CD8-positive, alpha-beta memory T cell (primary cell): ENCODE data around the gene PGC. TPM values are rescaled to one million over a fixed set of nuclear protein-coding genes. Genes with fewer than 3 reads are reported as not detected.

Experiments used
- CTCF ChIA-PET: fragments of 350-600 bp; sonication (Branson Sonifier 250); formaldehyde crosslinking; loops from one replicate; lab custom pipeline; 2021; ENCODE audit warnings: antibody characterized with exemption; lab: Charles Lee
- POLR2A ChIA-PET: fragments of 350-600 bp; sonication (Branson Sonifier 250); formaldehyde crosslinking; loops from one replicate; lab custom pipeline; 2021; ENCODE audit warnings: antibody characterized with exemption; lab: Charles Lee
- DNase-seq, 5 donors: peaks; one replicate each; pipeline versions ENCODE4 v3.0.0 to v3.0.0-alpha.2; 2020 to 2022; ENCODE audit warnings: mixed read lengths in 1 of 5
- H3K27ac ChIP-seq: one replicate; pipeline ENCODE4 v1.7.0; 2013; ENCODE audit warnings: low read depth, mild to moderate bottlenecking, low read length, moderate library complexity
- H3K27me3 ChIP-seq: 2 replicates; pipeline ENCODE4 v1.7.0; 2013; ENCODE audit warnings: low read length, mild to moderate bottlenecking; ENCODE audit not compliant: insufficient read depth, poor library complexity, severe bottlenecking
- H3K36me3 ChIP-seq: 2 replicates; pipeline ENCODE4 v1.7.0; 2013; ENCODE audit warnings: mild to moderate bottlenecking, low read length, moderate library complexity; ENCODE audit not compliant: insufficient read depth
- H3K4me1 ChIP-seq: 2 replicates; pipeline ENCODE4 v1.7.0; 2013; ENCODE audit warnings: mild to moderate bottlenecking, low read length, moderate library complexity; ENCODE audit not compliant: insufficient read depth
- H3K4me3 ChIP-seq: 2 replicates; pipeline ENCODE4 v1.7.0; 2013; ENCODE audit warnings: mild to moderate bottlenecking, low read length
- H3K9me3 ChIP-seq: 2 replicates; pipeline ENCODE4 v1.7.0; 2013; ENCODE audit warnings: mild to moderate bottlenecking, low read length
- H3K27ac Mint-ChIP-seq, 8 donors: one replicate each; pipeline ENCODE4 v1.8.0; 2020 to 2021; ENCODE audit warnings: mixed read lengths in 8 of 8, mild to moderate bottlenecking in 6 of 8, inconsistent platforms in 3 of 8, moderate library complexity in 3 of 8
- H3K27me3 Mint-ChIP-seq, 2 donors: one replicate each; pipeline ENCODE4 v1.8.0; 2020 to 2021; ENCODE audit warnings: mixed read lengths in 2 of 2, mild to moderate bottlenecking in 1 of 2, moderate library complexity in 1 of 2
- H3K36me3 Mint-ChIP-seq, 3 donors: one replicate each; pipeline ENCODE4 v1.8.0; 2020 to 2021; ENCODE audit warnings: mixed read lengths in 3 of 3, inconsistent platforms in 1 of 3, mild to moderate bottlenecking in 1 of 3
- H3K4me1 Mint-ChIP-seq, 3 donors: one replicate each; pipeline ENCODE4 v1.8.0; 2020 to 2021; ENCODE audit warnings: mixed read lengths in 3 of 3, inconsistent platforms in 1 of 3, mild to moderate bottlenecking in 1 of 3
- H3K4me3 Mint-ChIP-seq, 7 donors: one replicate each; pipeline ENCODE4 v1.8.0; 2020 to 2021; ENCODE audit warnings: mixed read lengths in 7 of 7, mild to moderate bottlenecking in 6 of 7, moderate library complexity in 4 of 7, inconsistent platforms in 2 of 7
- H3K9me3 Mint-ChIP-seq, 5 donors: one replicate each; pipeline ENCODE4 v1.8.0; 2020 to 2022; ENCODE audit warnings: mixed read lengths in 5 of 5, mild to moderate bottlenecking in 3 of 5, moderate library complexity in 2 of 5, inconsistent platforms in 1 of 5
- polyA plus RNA-seq: library from polyadenylated mRNA; unstranded; fragments of 300-500 nt; fragmentation: Illumina TruSeq; gene quantifications from one replicate; pipeline ENCODE4 v1.2.3, GENCODE V29; 2021
- total RNA-seq, 2 experiments: library from RNA; stranded (reverse); gene quantifications; one replicate each; pipeline ENCODE4 v1.2.3, GENCODE V29; 2021

Gene PGC
- total and polyA plus RNA-seq, 3 experiments from 2014 or later = not detected

DNA sequence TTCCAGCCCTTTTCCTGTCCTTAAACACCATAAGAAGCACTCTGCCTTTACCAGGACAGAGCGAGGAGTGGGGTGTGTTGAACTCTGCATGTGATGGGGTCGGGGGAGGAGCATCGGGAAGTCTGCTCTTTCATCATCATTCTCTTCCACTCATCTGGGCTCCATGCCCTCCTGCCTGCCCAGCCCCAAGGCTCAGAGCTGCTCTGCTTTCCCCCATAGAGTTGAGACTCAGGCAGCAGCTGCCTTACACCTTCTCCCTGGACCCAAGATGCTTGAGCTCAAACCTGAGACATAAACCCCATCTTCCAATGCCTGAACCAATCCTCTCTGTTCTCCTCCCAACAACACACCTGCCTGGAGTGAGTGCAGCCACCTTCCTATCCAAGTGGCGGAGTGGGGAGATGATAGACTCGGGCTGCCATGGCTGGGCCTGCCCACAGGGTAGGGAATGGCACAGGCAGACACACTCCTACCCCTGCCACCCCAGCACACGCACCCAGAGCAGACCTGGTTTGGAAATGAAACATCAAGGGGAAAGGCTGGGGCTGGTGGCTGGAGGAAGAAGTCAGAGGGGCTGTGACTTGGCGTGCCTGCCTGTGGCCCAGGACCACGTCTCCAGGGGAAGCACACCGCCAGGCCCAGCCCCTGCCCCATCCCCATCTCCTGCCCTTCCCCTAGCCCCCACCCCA is 40.2 kb downstream of the PGC start:
- ChIA-PET POLR2A (no interaction called here), CTCF (interaction anchor here (1.1 to 1.4 kb wide), 3 partner anchors 9 to 27 kb away, joined by 3 to 5 read pairs (median 3); no protein-coding TSS in a partner anchor)
- no peak for DNase-seq
- H3K4me1 ChIP-seq = peaks cover 35% of the 10 kb centered on the region
- H3K36me3 ChIP-seq = no peaks in the 10 kb centered on the region
- H3K27me3 ChIP-seq = no peaks in the 10 kb centered on the region
- Mint-ChIP-seq H3K36me3 (no peaks in the 10 kb centered on the region), H3K27me3 (peaks cover 0 to 3% of the 10 kb centered on the region in 2 donors), H3K9me3 (no peaks in the 10 kb centered on the region), H3K4me1 (peaks cover 35 to 44% (median 37%) of the 10 kb centered on the region in 3 donors), H3K27ac (peak overlapping the region in 7 of 8 donors; percentile 49 to 96 (median 90)), H3K4me3 (peak overlapping the region in 5 of 7 donors; percentile 18 to 80 (median 55))
- no peaks in the 10 kb centered on the region for H3K9me3 ChIP-seq
- H3K4me3 ChIP-seq = no peak overlapping the region
- peak overlapping the region; percentile 13 for H3K27ac ChIP-seq

DNA sequence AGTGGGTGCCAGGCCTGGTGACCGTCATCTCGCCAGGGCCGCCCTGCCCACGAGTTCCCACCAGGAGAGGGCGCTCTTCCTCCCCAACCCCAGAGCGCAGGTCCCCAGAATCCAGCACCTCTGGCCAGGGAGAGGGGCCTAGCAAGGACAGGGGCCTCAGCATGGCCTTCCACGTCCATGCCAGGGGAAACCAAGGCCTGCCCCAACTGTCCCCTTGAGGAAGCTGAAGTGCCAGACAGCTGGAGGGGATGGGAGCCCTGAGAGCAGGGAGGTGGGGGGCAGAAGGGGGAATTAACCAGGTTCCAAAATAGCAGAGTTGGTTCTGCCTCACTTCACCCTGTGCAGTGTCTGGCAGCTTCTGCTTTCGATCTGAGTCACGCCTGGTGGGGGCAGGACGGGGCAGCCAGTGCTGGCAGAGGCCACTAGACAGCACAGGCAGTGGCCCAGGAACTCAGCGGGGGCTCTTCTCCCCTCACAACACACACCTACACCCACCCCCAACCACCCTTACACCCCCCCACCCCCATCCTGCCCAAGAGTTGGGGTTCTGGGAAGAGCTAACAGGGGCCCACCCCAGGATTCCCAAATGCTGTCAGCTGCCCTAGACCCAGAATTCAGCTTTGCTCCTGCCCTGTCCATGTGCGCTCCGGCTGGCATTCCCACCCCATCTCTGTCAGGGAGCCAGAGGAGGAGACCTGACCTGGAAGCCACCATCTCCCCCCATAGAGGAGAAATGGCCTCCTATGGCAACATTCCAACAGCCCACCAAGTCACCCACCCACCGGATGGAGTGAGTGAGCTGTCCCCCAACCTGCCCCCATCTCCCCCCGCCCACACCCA is 41.0 kb downstream of the PGC start:
- H3K4me3 ChIP-seq = no peak overlapping the region

DNA sequence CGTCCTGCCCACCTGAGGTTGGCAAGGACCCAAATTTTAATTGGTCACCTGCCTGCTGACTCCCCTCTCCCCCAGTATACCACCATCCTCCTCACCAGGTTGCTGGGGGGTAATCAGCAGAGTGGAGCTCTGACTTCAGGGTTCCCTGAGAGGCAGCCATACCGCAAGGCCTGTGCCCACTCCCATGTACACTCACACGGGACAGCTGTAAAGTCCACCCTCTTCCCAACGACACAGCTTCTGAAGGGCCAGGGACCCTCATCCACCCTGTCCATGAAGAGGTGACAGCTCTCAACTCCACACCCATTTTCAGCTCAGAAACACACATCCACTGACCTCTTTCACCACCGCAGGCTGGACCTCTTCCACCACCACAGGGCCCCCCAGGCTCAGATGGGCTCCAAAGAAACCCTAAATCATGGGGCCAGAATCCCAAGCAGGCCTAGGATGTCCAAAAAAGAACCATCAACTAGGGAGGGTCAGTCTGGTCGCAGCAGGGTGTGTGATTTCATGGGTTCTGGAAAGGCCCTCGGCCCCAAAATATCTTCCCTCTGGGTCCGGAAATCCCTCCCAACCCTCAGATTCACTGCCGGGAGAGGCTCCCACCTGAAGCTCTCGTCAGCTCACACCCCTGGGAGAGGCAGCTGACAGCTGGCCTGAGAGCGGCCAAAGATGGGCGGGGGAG is 41.7 kb downstream of the PGC start:
- H3K27ac ChIP-seq = no peak overlapping the region
- H3K27ac Mint-ChIP-seq = peak overlapping the region in 2 of 8 donors; percentile 79 to 90

More for the DNA sequence above, 41.0 kb downstream of the PGC start:
- no peaks in the 10 kb centered on the region for H3K9me3 ChIP-seq
- Mint-ChIP-seq H3K27me3 (peaks cover 0 to 3% of the 10 kb centered on the region in 2 donors), H3K4me1 (peaks cover 36 to 44% (median 37%) of the 10 kb centered on the region in 3 donors), H3K9me3 (no peaks in the 10 kb centered on the region), H3K36me3 (peaks cover 0 to 2% (median 0%) of the 10 kb centered on the region in 3 donors), H3K4me3 (peak overlapping the region in 4 of 7 donors; percentile 34 to 76 (median 54)), H3K27ac (peak overlapping the region; percentile 26 to 96 (median 76))
- H3K27ac ChIP-seq = peak overlapping the region; percentile 13
- DNase-seq = peak in 4 of 5 donors; percentile 38 to 71 (median 48)
- H3K36me3 ChIP-seq = no peaks in the 10 kb centered on the region
- ChIA-PET POLR2A (no interaction called here), CTCF (interaction anchor here (1.1 to 1.8 kb wide), 5 partner anchors 10 to 28 kb away, joined by 3 to 5 read pairs (median 5); no protein-coding TSS in a partner anchor)
- peaks cover 35% of the 10 kb centered on the region for H3K4me1 ChIP-seq
- H3K27me3 ChIP-seq = no peaks in the 10 kb centered on the region

DNA sequence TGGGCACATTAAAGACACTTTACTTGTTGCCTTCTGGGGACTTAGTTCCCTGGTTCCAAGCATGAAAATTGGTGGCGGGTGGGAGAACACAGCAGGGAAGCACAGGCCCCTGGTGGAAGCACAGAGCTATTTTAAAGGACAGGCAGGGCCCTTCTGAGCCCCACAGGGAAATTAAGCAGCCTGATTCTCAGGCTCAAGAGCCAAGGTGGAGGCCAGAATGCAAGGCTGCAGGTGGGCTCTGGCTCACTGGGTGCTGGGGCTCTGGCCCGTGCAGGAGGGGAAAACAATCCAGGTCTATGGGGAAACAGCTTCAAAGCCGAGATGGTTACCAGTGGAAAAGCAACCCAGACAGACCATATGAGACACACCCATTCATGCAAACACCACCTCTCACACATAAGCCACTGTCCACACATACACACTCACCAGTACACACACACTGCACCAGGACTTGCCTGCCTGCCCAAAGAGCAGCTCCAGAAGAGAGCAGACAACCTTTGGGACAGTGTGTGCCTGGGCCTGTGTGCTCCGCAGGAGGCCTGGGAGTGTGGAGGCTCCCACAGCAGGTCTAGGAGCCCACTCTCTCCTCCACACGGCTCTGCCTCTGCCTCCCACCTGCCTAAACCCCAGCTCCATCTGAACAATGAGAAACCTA is 42.4 kb downstream of the PGC start:
- no peaks in the 10 kb centered on the region for H3K9me3 Mint-ChIP-seq
- H3K4me3 Mint-ChIP-seq = no peak overlapping the region
- Histone ChIP-seq H3K9me3 (no peaks in the 10 kb centered on the region), H3K4me1 (peaks cover 35% of the 10 kb centered on the region), H3K4me3 (no peak overlapping the region), H3K27ac (no peak overlapping the region), H3K27me3 (no peaks in the 10 kb centered on the region), H3K36me3 (no peaks in the 10 kb centered on the region)
- H3K36me3 Mint-ChIP-seq = peaks cover 0 to 3% (median 0%) of the 10 kb centered on the region in 3 donors
- peak overlapping the region in 3 of 8 donors; percentile 59 to 63 (median 61) for H3K27ac Mint-ChIP-seq
- peaks cover 0 to 3% of the 10 kb centered on the region in 2 donors for H3K27me3 Mint-ChIP-seq
- DNase-seq = no peak
- H3K4me1 Mint-ChIP-seq = peaks cover 34 to 37% (median 36%) of the 10 kb centered on the region in 3 donors
- POLR2A ChIA-PET = interaction anchor here (0.6 kb wide), 1 partner anchor 20 kb away, joined by 3 read pairs; no protein-coding TSS in a partner anchor
- CTCF ChIA-PET = interaction anchor here (1.1 to 1.8 kb wide), 3 partner anchors 15 to 30 kb away, joined by 4 to 5 read pairs (median 5); no protein-coding TSS in a partner anchor

More for the DNA sequence above, 41.7 kb downstream of the PGC start:
- no peak for DNase-seq
- Mint-ChIP-seq H3K4me1 (peaks cover 34 to 40% (median 37%) of the 10 kb centered on the region in 3 donors), H3K4me3 (no peak overlapping the region), H3K36me3 (peaks cover 0 to 3% (median 0%) of the 10 kb centered on the region in 3 donors), H3K9me3 (no peaks in the 10 kb centered on the region), H3K27me3 (peaks cover 0 to 3% of the 10 kb centered on the region in 2 donors)
- H3K36me3 ChIP-seq = no peaks in the 10 kb centered on the region
- H3K4me1 ChIP-seq = peaks cover 35% of the 10 kb centered on the region
- POLR2A ChIA-PET = no interaction called here
- no peaks in the 10 kb centered on the region for H3K9me3 ChIP-seq
- no peaks in the 10 kb centered on the region for H3K27me3 ChIP-seq
- no peak overlapping the region for H3K4me3 ChIP-seq
- CTCF ChIA-PET = interaction anchor here (1.1 to 1.8 kb wide), 4 partner anchors 16 to 29 kb away, joined by 3 to 5 read pairs (median 4); no protein-coding TSS in a partner anchor

DNA sequence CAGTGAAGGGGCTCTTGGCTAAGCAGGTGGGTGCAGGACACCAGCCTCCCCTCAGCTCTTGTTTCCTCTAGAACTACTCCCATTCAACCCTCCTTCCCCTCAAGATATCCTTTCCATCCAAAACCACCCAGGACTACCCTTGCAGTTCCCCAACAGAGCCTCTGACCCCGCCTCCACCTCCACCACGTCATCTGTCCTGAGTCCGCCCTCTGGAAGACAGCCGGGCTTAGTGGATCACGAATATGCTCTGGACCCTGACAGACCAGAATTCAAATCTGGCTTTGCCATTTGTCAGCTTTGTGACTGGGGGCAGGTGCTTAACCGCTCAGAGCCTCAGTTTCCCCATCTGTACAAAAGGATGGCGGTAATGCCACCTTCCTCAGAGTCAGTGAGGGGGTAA is 43.2 kb downstream of the PGC start:
- POLR2A ChIA-PET = interaction anchor here (0.6 kb wide), 1 partner anchor 21 kb away, joined by 3 read pairs; no protein-coding TSS in a partner anchor
- no peaks in the 10 kb centered on the region for H3K27me3 ChIP-seq
- H3K36me3 Mint-ChIP-seq = peaks cover 0 to 6% (median 2%) of the 10 kb centered on the region in 3 donors
- H3K9me3 Mint-ChIP-seq = no peaks in the 10 kb centered on the region
- H3K27me3 Mint-ChIP-seq = peaks cover 0 to 3% of the 10 kb centered on the region in 2 donors
- H3K36me3 ChIP-seq = no peaks in the 10 kb centered on the region
- no peak overlapping the region for H3K27ac ChIP-seq
- DNase-seq = no peak
- H3K4me3 ChIP-seq = no peak overlapping the region
- peak overlapping the region in 1 of 8 donors; percentile 35 for H3K27ac Mint-ChIP-seq
- CTCF ChIA-PET = interaction anchor here (1.8 kb wide), 1 partner anchor 14 kb away, joined by 5 read pairs; no protein-coding TSS in a partner anchor
- peaks cover 34 to 39% (median 36%) of the 10 kb centered on the region in 3 donors for H3K4me1 Mint-ChIP-seq
- no peak overlapping the region for H3K4me3 Mint-ChIP-seq
- peaks cover 35% of the 10 kb centered on the region for H3K4me1 ChIP-seq
- H3K9me3 ChIP-seq = no peaks in the 10 kb centered on the region

DNA sequence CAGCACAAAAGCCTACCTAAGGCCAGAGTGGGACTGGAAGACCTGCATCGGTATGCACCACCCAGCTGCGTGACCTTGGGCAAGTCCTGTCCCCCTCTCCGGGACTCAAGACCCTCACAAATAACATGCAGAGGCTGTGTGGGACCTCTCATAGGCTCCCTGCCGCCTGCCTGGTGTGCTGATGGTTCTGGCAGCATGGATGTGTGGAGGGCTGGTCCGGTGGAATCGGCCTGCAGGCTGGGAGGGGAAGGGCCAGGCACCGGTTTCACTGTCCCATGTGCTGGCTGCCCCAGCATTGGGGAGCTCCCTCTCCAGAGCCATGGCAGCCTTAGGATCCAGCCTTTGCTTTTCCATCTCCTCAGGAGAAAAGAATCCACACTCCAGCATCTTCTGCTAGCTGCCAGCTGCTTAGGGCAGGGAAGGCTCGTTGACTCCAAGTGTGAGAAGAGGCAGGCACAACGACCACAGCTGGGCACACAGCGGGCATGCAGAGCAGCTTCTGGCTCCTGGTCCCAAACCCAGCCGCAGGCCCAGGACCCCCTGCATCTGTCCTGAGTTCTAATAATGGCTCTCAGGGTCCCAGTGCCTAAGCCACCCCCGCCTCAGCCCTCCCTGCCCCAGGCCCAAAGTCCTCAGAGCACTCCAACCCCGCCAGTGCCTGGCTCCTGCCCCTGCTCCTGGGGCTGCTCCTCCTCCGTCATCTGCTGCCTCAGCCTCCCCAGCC is 44.3 kb downstream of the PGC start:
- CTCF ChIA-PET = no interaction called here
- Mint-ChIP-seq H3K9me3 (no peaks in the 10 kb centered on the region), H3K4me1 (peaks cover 26 to 33% (median 32%) of the 10 kb centered on the region in 3 donors), H3K27me3 (peaks cover 0 to 3% of the 10 kb centered on the region in 2 donors), H3K36me3 (peaks cover 0 to 9% (median 6%) of the 10 kb centered on the region in 3 donors), H3K27ac (peak overlapping the region in 1 of 8 donors; percentile 54), H3K4me3 (no peak overlapping the region)
- no peak for DNase-seq
- Histone ChIP-seq H3K27ac (no peak overlapping the region), H3K9me3 (no peaks in the 10 kb centered on the region), H3K4me1 (peaks cover 26% of the 10 kb centered on the region), H3K4me3 (no peak overlapping the region), H3K27me3 (no peaks in the 10 kb centered on the region), H3K36me3 (no peaks in the 10 kb centered on the region)
- POLR2A ChIA-PET = no interaction called here
